Right renal cortex interstitium (tissue), 3 donors: Measurements from ENCODE around the gene NR4A3. TPM values are rescaled to one million over a fixed set of nuclear protein-coding genes. Genes with fewer than 3 reads are reported as not detected.
"Not testable (repeated sequence)": the region's sequence is repeated elsewhere in the genome, so short reads cannot be mapped to it uniquely, and the experiment has no call there.

Experiments used
- DNase-seq, 3 donors: peaks; one replicate each; pipeline ENCODE4 v3.0.0-alpha.2; 2013; ENCODE audit warnings: low read depth in 3 of 3, low spot score in 2 of 3
- polyA plus RNA-seq, 3 donors: library from polyadenylated mRNA; unstranded; fragments of 120-200 nt; gene quantifications; one replicate each; pipeline ENCODE4 v1.2.1, GENCODE V29; 2013; ENCODE audit not compliant: insufficient read length in 3 of 3

Gene NR4A3
- polyA plus RNA-seq, 3 donors: 0.44 to 0.46 (median 0.45) TPM

GRCh38 chr9:99828417-99829176, 6.9 kb downstream of the NR4A3 start:
- no peak for DNase-seq

- no peak for DNase-seq
These were observed 10.3 kb downstream of the NR4A3 start for GRCh38 chr9:99831857-99832557.

GRCh38 chr9:99832558-99832864, 10.8 kb downstream of the NR4A3 start:
- no peak for DNase-seq

DNA sequence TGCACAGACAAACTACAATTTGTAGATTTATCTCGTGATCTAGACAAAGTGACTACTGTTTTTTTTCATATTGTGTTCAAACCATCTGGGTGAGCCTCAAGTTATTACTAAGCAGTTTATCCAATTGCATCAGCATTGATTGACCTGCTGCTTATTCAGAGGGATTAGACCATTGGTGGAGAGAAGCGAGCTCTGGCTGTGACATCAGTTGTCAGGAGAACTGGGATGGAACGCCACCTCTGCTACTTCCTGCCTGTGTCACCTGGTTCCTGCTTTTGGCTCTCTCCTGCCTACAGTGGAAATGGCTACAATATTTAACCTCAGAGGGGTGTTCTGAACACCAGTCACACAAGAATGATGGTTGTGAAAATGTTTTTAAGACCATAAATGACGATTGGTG, 12.1 kb downstream of the NR4A3 start:
- DNase-seq: no peak

DNA sequence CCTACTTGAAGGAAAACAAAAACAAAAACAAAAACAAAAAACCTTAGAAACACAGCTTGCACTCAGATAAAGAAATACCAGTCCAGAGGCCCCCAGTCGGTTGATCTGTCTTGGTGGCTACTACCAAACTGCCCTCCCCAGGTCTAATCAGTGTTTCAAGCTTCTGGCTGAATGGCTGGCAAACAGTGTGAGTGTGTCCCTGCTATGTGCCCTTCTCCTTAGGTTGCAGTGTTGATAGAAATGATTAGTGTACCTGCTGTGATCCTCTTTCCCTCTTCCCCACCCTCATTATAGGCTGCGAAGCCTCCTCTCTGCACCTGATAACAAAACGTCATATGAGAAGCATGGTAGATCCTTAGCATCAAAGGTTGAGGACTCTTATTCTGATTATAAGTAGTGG, 12.8 kb downstream of the NR4A3 start:
- DNase-seq: no peak

DNA sequence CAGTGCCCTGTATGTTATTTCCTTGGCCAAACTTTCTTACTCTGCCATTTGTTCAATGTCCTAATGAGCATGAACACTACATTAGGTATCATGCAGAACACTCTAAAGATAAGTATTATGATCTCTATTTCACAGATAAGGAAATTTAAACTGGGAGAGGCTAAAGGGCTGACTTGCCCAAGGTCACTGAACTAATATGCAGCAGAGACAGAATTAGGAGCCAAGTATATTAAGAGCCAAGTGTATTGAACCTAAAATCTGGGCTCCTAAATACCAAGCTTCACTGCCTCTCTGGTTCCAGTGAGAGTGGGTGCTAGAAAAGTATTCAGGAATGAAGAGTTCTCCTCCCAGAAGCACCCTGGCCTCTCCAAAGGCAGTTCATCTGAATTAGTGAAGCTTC, 13.5 kb downstream of the NR4A3 start:
- no peak for DNase-seq

- DNase-seq: no peak
These were observed 13.9 kb downstream of the NR4A3 start for GRCh38 chr9:99835581-99835980.

DNA sequence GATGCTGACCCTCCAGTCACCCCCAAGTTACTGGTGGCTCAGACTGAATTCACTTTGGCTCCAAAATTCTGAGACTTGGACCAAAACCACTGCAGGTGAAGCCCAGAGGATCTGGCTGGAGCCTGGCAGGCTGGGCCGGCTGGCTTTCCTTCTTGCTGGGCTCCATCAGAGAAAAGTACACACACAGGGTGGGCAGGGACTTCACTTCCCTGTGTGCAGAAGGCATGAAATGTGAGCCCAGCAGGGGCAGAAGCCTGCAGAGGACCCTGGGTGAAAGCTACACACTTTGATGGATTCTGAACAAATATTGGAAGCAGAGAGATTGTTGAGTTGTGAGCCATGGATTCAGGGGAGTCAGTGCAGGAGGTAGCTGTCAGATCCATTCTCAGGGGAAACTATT, 18.4 kb downstream of the NR4A3 start:
- no peak for DNase-seq

GRCh38 chr9:99845063-99845462, 23.4 kb downstream of the NR4A3 start:
- no peak for DNase-seq

DNA sequence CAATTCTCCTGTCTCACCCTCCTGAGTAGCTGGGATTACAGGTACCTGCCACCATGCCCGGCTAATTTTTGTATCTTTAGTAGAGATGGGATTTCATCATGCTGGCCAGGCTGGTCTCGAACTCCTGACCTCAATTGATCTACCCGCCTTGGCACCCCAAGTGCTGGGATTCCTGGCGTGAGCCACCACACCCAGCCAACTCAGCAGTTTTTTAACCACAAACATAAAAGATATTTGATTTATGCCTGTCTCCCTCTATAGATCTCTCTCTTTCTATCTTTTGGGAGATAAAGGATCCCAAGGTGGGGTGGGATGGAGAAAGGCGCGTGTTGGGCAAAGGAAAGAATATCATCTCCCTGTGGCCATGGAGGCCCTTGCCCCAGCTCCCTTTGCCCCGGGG, 26.8 kb downstream of the NR4A3 start:
- no peak for DNase-seq

- DNase-seq: no peak
These were observed 29.2 kb downstream of the NR4A3 start for GRCh38 chr9:99850736-99851499.

- DNase-seq: no peak
These were observed 29.8 kb downstream of the NR4A3 start for GRCh38 chr9:99851500-99851822.

GRCh38 chr9:99852617-99853016, 30.9 kb downstream of the NR4A3 start:
- no peak for DNase-seq

- DNase-seq: no peak
These were observed 33.9 kb downstream of the NR4A3 start for GRCh38 chr9:99855467-99856176.

GRCh38 chr9:99857576-99857975, 35.9 kb downstream of the NR4A3 start:
- not testable (repeated sequence) for DNase-seq

DNA sequence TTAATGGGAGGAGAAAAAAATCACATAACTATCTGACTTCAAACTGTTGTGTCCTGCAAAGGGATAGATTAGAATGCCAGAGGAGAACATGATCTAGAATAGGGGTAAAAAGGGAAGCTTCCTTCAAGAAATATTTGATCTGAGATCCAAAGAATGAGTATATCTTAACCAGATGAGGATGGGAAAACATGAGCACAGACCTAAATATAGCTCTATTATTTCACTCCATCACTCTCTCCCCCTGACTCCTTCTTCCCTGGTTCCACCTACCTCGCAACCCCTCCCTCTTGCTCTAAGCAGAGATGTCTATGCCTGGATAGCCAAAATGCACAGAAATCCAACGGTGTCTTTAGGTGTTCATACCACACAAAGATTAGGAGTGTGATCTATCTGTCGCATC, 36.4 kb downstream of the NR4A3 start:
- DNase-seq: no peak

GRCh38 chr9:99859243-99859980, 37.7 kb downstream of the NR4A3 start:
- DNase-seq: no peak

DNA sequence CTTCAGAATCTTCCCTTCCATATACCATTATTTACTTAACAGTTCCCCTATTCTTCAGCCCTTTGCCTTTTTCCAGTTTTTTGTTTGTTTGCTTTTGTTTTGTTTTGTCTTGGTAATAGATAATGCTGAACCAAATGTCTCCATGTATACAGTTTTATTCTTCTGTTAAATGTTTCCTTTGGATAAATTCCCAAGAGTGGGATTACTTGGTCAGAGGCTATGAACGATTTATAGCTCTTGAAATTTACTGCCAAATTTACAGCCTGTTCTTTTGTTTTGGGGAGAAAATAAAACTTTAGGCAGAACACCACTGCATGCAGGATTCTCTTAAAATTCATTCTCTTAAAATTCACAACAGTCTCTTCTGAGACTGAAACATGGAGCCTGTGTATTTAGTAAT, 38.6 kb downstream of the NR4A3 start:
- DNase-seq: peak; percentile 19 to 29 (median 23)

GRCh38 chr9:99863955-99864354, 42.3 kb downstream of the NR4A3 start:
- no peak for DNase-seq

- DNase-seq: no peak
These were observed 44.7 kb downstream of the NR4A3 start for GRCh38 chr9:99866398-99866797.

- no peak for DNase-seq
These were observed 45.9 kb downstream of the NR4A3 start for GRCh38 chr9:99867536-99867935.
